B cell (primary cell): ENCODE data around the gene PTX4. TPM values are rescaled to one million over a fixed set of nuclear protein-coding genes. Genes with fewer than 3 reads are reported as not detected.

Experiments used
- ATAC-seq: fragments of 200-7000 bp; cut with Tn5 transposase; one replicate; pipeline ENCODE4 v1.10.0; 2021; ENCODE audit warnings: low read depth, mild to moderate bottlenecking, moderate number of reproducible peaks, moderate library complexity
- CTCF ChIA-PET: fragments of 350-600 bp; sonication (Branson Sonifier 250); formaldehyde crosslinking; loops from one replicate; lab custom pipeline; 2021; ENCODE audit warnings: antibody characterized with exemption, inconsistent platforms; lab: Charles Lee
- POLR2A ChIA-PET: fragments of 350-600 bp; sonication (Branson Sonifier 250); formaldehyde crosslinking; loops from one replicate; lab custom pipeline; 2021; ENCODE audit warnings: antibody characterized with exemption; lab: Charles Lee
- DNase-seq: peaks from one replicate; pipeline ENCODE4 v3.0.0; 2013
- H2AFZ ChIP-seq: 2 replicates; pipeline ENCODE4 v1.6.1; 2012; ENCODE audit warnings: mild to moderate bottlenecking, low read depth, low read length; ENCODE audit not compliant: insufficient read depth, poor library complexity, severe bottlenecking
- H3K27ac ChIP-seq, 2 donors: 1 replicate in 1 of 2; 2 replicates in 1 of 2; pipeline ENCODE4 v1.5.1; 2012 to 2013; ENCODE audit warnings: low read length in 2 of 2, mild to moderate bottlenecking in 2 of 2, moderate library complexity in 1 of 2
- H3K27me3 ChIP-seq, 4 experiments: fragments of 200-600 bp in 1 of 4; sonication (generic) in 1 of 4; replicated peaks in 1 of 4; 1 replicate in 2 of 4; 2 replicates in 2 of 4; pipeline versions ENCODE4 v1.6.1 to v1.7.0; 2013 to 2016; ENCODE audit warnings: low read length in 3 of 4, mild to moderate bottlenecking in 2 of 4, mixed read lengths in 1 of 4, moderate library complexity in 1 of 4; ENCODE audit not compliant: insufficient read depth in 4 of 4, control insufficient read depth in 3 of 4; ENCODE audit errors: control extremely low read depth in 1 of 4
- H3K36me3 ChIP-seq, 2 experiments: replicated peaks in 1 of 2; 1 replicate in 1 of 2; 2 replicates in 1 of 2; pipeline versions ENCODE4 v1.6.1 to v1.7.1; 2013; ENCODE audit warnings: low read length in 1 of 2; ENCODE audit not compliant: insufficient read depth in 2 of 2, control insufficient read depth in 1 of 2; ENCODE audit errors: control extremely low read depth in 1 of 2, extremely low read depth in 1 of 2
- H3K4me1 ChIP-seq, 2 donors: fragments of 200-600 bp in 1 of 2; sonication (generic) in 1 of 2; 1 replicate in 1 of 2; 2 replicates in 1 of 2; pipeline versions ENCODE4 v1.5.1 to v1.6.1; 2013 to 2017; ENCODE audit warnings: low read length in 2 of 2; ENCODE audit not compliant: control insufficient read depth in 2 of 2, insufficient read depth in 2 of 2
- H3K4me2 ChIP-seq: replicated peaks from 2 replicates; pipeline ENCODE3; 2012; ENCODE audit warnings: mild to moderate bottlenecking, low read depth, low read length; ENCODE audit not compliant: poor library complexity, severe bottlenecking
- H3K4me3 ChIP-seq, 5 experiments: fragments of 200-600 bp in 1 of 5; sonication (generic) in 1 of 5; 1 replicate in 3 of 5; 2 replicates in 2 of 5; pipeline versions ENCODE4 v1.5.1 to v1.7.0; 2011 to 2016; ENCODE audit warnings: low read length in 4 of 5, mild to moderate bottlenecking in 4 of 5, low read depth in 2 of 5, control low read depth in 1 of 5, moderate library complexity in 1 of 5; ENCODE audit not compliant: insufficient read depth in 1 of 5; ENCODE audit errors: control extremely low read depth in 1 of 5, extremely low read depth in 1 of 5
- H3K79me2 ChIP-seq: fragments of 200-600 bp; sonication (generic); one replicate; pipeline ENCODE4 v1.6.0; 2016; ENCODE audit warnings: low read length; ENCODE audit not compliant: control insufficient read depth, insufficient read depth
- H3K9ac ChIP-seq: fragments of 200-600 bp; sonication (generic); 2 replicates; pipeline ENCODE4 v1.6.1; 2017; ENCODE audit warnings: mild to moderate bottlenecking, low read length, moderate library complexity
- H3K9me3 ChIP-seq, 3 donors: one replicate each; pipeline versions ENCODE4 v1.6.1 to v1.7.1; 2013; ENCODE audit warnings: low read length in 2 of 3; ENCODE audit not compliant: control insufficient read depth in 2 of 3, insufficient read depth in 1 of 3; ENCODE audit errors: control extremely low read depth in 1 of 3
- H4K20me1 ChIP-seq: 2 replicates; pipeline ENCODE4 v1.6.0; 2012; ENCODE audit warnings: mild to moderate bottlenecking, low read length; ENCODE audit not compliant: insufficient read depth, control insufficient read depth, poor library complexity, severe bottlenecking
- H3K27ac Mint-ChIP-seq: one replicate; pipeline ENCODE4 v1.8.0; 2021; ENCODE audit warnings: mixed read lengths
- H3K27me3 Mint-ChIP-seq: one replicate; pipeline ENCODE4 v1.8.0; 2021; ENCODE audit warnings: mixed read lengths
- H3K4me1 Mint-ChIP-seq: one replicate; pipeline ENCODE4 v1.8.0; 2021; ENCODE audit warnings: mixed read lengths
- H3K4me3 Mint-ChIP-seq: one replicate; pipeline ENCODE4 v1.8.0; 2021; ENCODE audit warnings: mixed read lengths
- H3K9me3 Mint-ChIP-seq: one replicate; pipeline ENCODE4 v1.8.0; 2022; ENCODE audit warnings: mixed read lengths; ENCODE audit not compliant: insufficient read depth
- CTCF ChIP-seq: fragments of 200-600 bp; IDR thresholded peaks from one replicate; pipeline ENCODE4 v1.8.0; 2022; ENCODE audit warnings: antibody characterized with exemption, mild to moderate bottlenecking
- EZH2 ChIP-seq: IDR thresholded peaks from 2 replicates; pipeline ENCODE4 v1.6.1; 2012; ENCODE audit warnings: borderline replicate concordance, low read depth, mild to moderate bottlenecking, moderate library complexity, low read length; ENCODE audit not compliant: insufficient read depth, poor library complexity, severe bottlenecking
- WGBS: methylation state at CpG from one replicate; pipeline ENCODE4 v1.1.5; 2013; ENCODE audit warnings: missing lambda C conversion rate; ENCODE audit not compliant: insufficient coverage; 5-methylcytosine and 5-hydroxymethylcytosine counted together
- intact Hi-C: fragments of 100-400 bp; cut with micrococcal nuclease; formaldehyde crosslinking; loops from one replicate; pipeline ENCODE4 v1.10.0; 2022
- polyA plus RNA-seq: library from polyadenylated mRNA; depleted of rRNA; stranded (reverse); fragments of >200 nt; gene quantifications from 2 replicates; pipeline ENCODE4 v1.2.3, GENCODE V29; 2012
- total RNA-seq, 2 donors: library from RNA; stranded (reverse); fragments of 120-200 nt in 1 of 2; gene quantifications; 1 replicate in 1 of 2; 2 replicates in 1 of 2; pipeline versions ENCODE4 v1.2.3 to v1.2.4, GENCODE V29; 2013 to 2022

PTX4 gene
- total and polyA plus RNA-seq, 2 donors (not counting 1 experiment from before 2014, with no cell fraction given), result 0.33 TPM; not detected in 1

- H3K4me1 ChIP-seq, result peaks cover 17 to 32% of the 10 kb centered on the region in 2 donors
- no peak for DNase-seq
Measured at GRCh38 chr16:1537138-1537577, 48.4 kb upstream of the PTX4 start.

GRCh38 chr16:1536601-1537000, 47.9 kb upstream of the PTX4 start:
- ChIA-PET POLR2A (no interaction called here), CTCF (no interaction called here)
- intact Hi-C loops, result no loop called here
- Histone ChIP-seq H3K4me2 (no peak overlapping the region), H3K4me3 (no peak overlapping the region), H2AFZ (no peak overlapping the region), H3K79me2 (no peaks in the 10 kb centered on the region), H3K36me3 (no peaks in the 10 kb centered on the region), H3K27me3 (no peaks in the 10 kb centered on the region), H4K20me1 (no peaks in the 10 kb centered on the region), H3K4me1 (peaks cover 17 to 32% of the 10 kb centered on the region in 2 donors), H3K9me3 (no peaks in the 10 kb centered on the region), H3K9ac (no peak overlapping the region), H3K27ac (no peak overlapping the region)
- Mint-ChIP-seq H3K9me3 (no peaks in the 10 kb centered on the region), H3K27me3 (no peaks in the 10 kb centered on the region), H3K4me3 (no peak overlapping the region), H3K4me1 (peaks cover 21% of the 10 kb centered on the region), H3K27ac (no peak overlapping the region)
- 84% methylated on average over 13 of the region's 13 CpGs for WGBS
- ATAC-seq (no peak), DNase-seq (no peak)
- no peak for TF ChIP-seq CTCF
- TF ChIP-seq EZH2, result no peak

More at GRCh38 chr16:1537138-1537577, 48.4 kb upstream of the PTX4 start:
- H4K20me1 ChIP-seq, result no peaks in the 10 kb centered on the region
- H3K9me3 ChIP-seq, result no peaks in the 10 kb centered on the region
- no peak for ATAC-seq
- no peaks in the 10 kb centered on the region for H3K36me3 ChIP-seq
- no peak overlapping the region for H3K4me3 ChIP-seq
- peaks cover 21% of the 10 kb centered on the region for H3K4me1 Mint-ChIP-seq
- ChIA-PET CTCF (interaction anchor here (2.0 kb wide), 1 partner anchor 173 kb away, joined by 20 read pairs; no protein-coding TSS in a partner anchor), POLR2A (no interaction called here)
- no peak overlapping the region for H3K27ac ChIP-seq
- H2AFZ ChIP-seq, result no peak overlapping the region
- no peaks in the 10 kb centered on the region for H3K27me3 ChIP-seq
- H3K9me3 Mint-ChIP-seq, result no peaks in the 10 kb centered on the region
- no peak overlapping the region for H3K9ac ChIP-seq
- no peak overlapping the region for H3K27ac Mint-ChIP-seq
- intact Hi-C loops, result no loop called here
- H3K4me3 Mint-ChIP-seq, result no peak overlapping the region
- no peak for TF ChIP-seq EZH2
- no peak for TF ChIP-seq CTCF
- WGBS, result 92% methylated on average over 23 of the region's 27 CpGs
- no peaks in the 10 kb centered on the region for H3K27me3 Mint-ChIP-seq
- no peak overlapping the region for H3K4me2 ChIP-seq
- H3K79me2 ChIP-seq, result no peaks in the 10 kb centered on the region
